ENCODE measurements around the gene BHLHA15. TPM values are rescaled to one million over a fixed set of nuclear protein-coding genes. Genes with fewer than 3 reads are reported as not detected.

The BHLHA15 gene
- total RNA-seq, 2 donors from 2014 or later = 247 to 584 TPM

DNA sequence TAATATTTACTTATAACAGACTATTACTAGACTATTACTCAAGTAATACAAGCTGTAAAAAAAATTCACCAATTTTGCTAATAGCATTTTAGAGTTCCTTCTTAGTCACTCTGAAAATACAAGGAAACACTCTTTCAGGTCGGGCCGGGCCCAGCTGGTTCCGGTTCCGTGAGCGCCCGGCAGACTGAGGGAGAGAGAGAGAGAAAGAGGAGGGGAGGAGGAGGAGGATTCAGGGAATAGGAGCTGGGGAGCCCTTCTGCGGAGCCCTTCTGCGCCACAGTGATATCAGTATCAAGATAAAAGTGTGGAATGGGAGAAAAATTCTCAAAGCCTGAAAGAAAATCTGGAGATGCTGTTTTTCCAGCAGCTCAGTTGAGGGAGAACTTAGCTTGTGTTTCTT is 30.5 kb upstream of the BHLHA15 start:
- H3K36me3 ChIP-seq (replicated peaks in 1 of 2; ENCODE audit: insufficient read depth in 1 of 2, low read depth in 2 of 2) = no peaks in the 10 kb centered on the region
- peak overlapping the region in 3 of 4 donors; percentile 30 to 92 (median 44) for H3K27ac ChIP-seq
- ATAC-seq = no peak
- intact Hi-C loops (cut with DNase I) = no loop called here
- 32 to 42% methylated on average over 8 of the region's 8 CpGs for WGBS, 2 donors
- no peak for DNase-seq
- peaks cover 53% of the 10 kb centered on the region for H3K4me1 ChIP-seq
- no peak overlapping the region for H3K4me3 ChIP-seq
- no peak for TF ChIP-seq POLR2A (IDR thresholded peaks at IDR 0.05)
- TF ChIP-seq, protein P1, sequence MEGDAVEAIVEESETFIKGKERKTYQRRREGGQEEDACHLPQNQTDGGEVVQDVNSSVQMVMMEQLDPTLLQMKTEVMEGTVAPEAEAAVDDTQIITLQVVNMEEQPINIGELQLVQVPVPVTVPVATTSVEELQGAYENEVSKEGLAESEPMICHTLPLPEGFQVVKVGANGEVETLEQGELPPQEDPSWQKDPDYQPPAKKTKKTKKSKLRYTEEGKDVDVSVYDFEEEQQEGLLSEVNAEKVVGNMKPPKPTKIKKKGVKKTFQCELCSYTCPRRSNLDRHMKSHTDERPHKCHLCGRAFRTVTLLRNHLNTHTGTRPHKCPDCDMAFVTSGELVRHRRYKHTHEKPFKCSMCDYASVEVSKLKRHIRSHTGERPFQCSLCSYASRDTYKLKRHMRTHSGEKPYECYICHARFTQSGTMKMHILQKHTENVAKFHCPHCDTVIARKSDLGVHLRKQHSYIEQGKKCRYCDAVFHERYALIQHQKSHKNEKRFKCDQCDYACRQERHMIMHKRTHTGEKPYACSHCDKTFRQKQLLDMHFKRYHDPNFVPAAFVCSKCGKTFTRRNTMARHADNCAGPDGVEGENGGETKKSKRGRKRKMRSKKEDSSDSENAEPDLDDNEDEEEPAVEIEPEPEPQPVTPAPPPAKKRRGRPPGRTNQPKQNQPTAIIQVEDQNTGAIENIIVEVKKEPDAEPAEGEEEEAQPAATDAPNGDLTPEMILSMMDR (IDR thresholded peaks at IDR 0.05) = no peak
- no peaks in the 10 kb centered on the region for H3K9me3 ChIP-seq
- no peaks in the 10 kb centered on the region for H3K27me3 ChIP-seq

DNA sequence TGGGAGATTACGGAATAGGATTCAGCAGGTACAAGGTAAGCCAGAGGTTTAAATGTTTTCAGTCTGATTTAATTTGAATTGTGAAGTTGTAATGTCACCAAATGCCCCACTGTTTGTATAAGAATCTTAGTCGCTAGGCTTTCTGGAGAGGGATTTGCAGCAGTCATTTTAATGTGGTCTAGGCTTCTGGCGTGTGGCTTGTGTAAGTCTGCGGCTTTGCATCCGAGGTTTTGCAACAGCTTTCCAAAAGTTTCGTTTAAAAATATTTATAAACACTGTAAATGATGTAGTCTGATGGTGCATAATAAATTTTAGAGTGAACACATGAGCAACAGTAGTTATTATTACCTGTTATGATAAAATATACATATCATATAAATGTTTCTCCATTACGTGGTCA is 26.1 kb upstream of the BHLHA15 start:
- peaks cover 11% of the 10 kb centered on the region for H3K4me1 ChIP-seq
- intact Hi-C loops (cut with DNase I) = no loop called here
- H3K9me3 ChIP-seq = no peaks in the 10 kb centered on the region
- DNase-seq (no peak), ATAC-seq (no peak)
- H3K36me3 ChIP-seq (replicated peaks in 1 of 2; ENCODE audit: insufficient read depth in 1 of 2, low read depth in 2 of 2) = no peaks in the 10 kb centered on the region
- no peak for TF ChIP-seq POLR2A (IDR thresholded peaks at IDR 0.05)
- TF ChIP-seq, protein P1 (IDR thresholded peaks at IDR 0.05) = no peak
- H3K4me3 ChIP-seq = no peak overlapping the region
- H3K27ac ChIP-seq = no peak overlapping the region
- H3K27me3 ChIP-seq = no peaks in the 10 kb centered on the region
- 90 to 93% methylated on average over 7 of the region's 7 CpGs for WGBS, 2 donors

DNA sequence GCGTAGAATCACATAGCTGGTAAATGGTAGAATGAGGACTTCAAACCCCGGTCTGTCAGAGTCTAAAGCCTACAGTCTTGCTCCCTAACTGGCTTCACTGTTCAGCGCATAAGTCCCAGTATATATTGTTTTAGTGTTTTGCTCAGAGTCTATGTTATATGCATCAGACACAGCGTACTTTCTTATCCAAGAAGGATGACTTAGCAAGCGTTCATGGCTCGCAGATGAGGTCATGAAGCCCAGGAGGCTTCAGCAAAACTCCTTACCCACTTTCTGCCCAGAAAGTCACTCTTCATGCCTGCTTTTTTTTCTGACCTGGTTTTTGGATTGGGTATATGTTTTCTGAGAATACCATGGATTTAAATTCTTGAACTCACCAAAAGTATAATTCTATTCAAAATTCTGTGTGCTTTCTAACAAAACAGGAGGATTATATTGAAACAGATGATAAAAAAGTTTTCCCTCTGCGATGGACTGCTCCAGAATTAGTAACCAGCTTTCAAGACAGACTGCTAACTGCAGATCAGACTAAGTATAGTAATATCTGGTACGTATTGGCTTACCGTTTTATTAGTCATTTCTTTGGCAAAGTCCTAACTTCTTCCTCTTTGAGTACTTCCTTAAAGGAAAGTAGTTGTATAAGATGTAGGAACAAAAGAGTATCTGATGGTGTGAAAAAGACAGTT is 24.6 kb upstream of the BHLHA15 start:
- H3K27ac ChIP-seq = no peak overlapping the region
- intact Hi-C loops (cut with DNase I) = no loop called here
- peaks cover 2% of the 10 kb centered on the region in 2 donors for H3K36me3 ChIP-seq (replicated peaks in 1 of 2; ENCODE audit: insufficient read depth in 1 of 2, low read depth in 2 of 2)
- H3K4me3 ChIP-seq = no peak overlapping the region
- H3K4me1 ChIP-seq = peaks cover 1% of the 10 kb centered on the region
- ATAC-seq = no peak
- no peaks in the 10 kb centered on the region for H3K9me3 ChIP-seq
- no peaks in the 10 kb centered on the region for H3K27me3 ChIP-seq
- TF ChIP-seq, protein P1 (IDR thresholded peaks at IDR 0.05) = no peak
- no peak for TF ChIP-seq POLR2A (IDR thresholded peaks at IDR 0.05)
- DNase-seq = no peak
- 79 to 81% methylated on average over 9 of the region's 9 CpGs for WGBS, 2 donors

DNA sequence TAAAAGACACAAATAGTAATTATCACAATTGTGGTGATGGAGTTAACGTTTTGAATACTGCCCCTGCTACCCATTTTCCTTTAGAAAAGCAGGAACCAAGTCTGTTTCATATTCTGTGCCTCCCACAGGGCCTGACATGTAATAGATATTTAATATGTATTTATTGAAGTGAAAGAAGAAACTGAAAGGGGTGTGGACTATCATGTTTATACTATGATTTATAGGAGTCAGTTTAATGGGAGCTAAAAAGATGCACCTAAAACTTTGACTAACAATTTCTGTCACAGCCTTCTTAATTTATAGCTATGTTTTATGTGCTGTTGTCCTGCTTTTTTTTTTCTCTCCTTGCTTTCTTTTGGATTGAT is 24.1 kb upstream of the BHLHA15 start:
- ATAC-seq = no peak
- no peak overlapping the region for H3K4me3 ChIP-seq
- H3K27me3 ChIP-seq = no peaks in the 10 kb centered on the region
- no peak for DNase-seq
- 48 to 79% methylated on average over 1 of the region's 1 CpG for WGBS, 2 donors
- no peaks in the 10 kb centered on the region for H3K4me1 ChIP-seq
- no peak for TF ChIP-seq POLR2A (IDR thresholded peaks at IDR 0.05)
- TF ChIP-seq, protein P1 (IDR thresholded peaks at IDR 0.05) = no peak
- H3K36me3 ChIP-seq (replicated peaks in 1 of 2; ENCODE audit: insufficient read depth in 1 of 2, low read depth in 2 of 2) = peaks cover 6 to 7% of the 10 kb centered on the region in 2 donors
- intact Hi-C loops (cut with DNase I) = no loop called here
- H3K27ac ChIP-seq = no peak overlapping the region
- H3K9me3 ChIP-seq = no peaks in the 10 kb centered on the region

DNA sequence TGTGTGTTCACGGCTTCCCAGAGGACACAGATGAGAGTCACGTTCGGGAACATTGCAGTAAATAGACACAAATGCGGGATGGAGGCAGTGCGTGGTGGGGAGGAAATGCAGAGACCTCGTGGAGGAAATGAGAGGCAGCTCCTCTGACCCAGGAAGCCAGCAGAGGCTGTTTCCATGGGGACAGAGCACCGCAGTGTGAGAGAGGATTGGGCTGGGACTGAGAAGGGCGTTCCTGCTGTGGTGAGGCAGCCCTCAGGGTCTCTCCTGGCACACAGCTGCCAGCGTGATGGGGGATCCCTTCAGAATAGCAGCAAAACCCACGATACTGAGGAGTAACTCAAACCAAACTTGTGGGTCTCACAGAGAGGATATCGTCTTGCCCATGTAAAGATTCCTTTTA is 21.7 kb upstream of the BHLHA15 start:
- DNase-seq = no peak
- H3K9me3 ChIP-seq = no peaks in the 10 kb centered on the region
- H3K27me3 ChIP-seq = no peaks in the 10 kb centered on the region
- no peaks in the 10 kb centered on the region for H3K4me1 ChIP-seq
- H3K27ac ChIP-seq = no peak overlapping the region
- no peak for ATAC-seq
- TF ChIP-seq, protein P1 (IDR thresholded peaks at IDR 0.05) = no peak
- no peak for TF ChIP-seq POLR2A (IDR thresholded peaks at IDR 0.05)
- WGBS, 2 donors = 92 to 94% methylated on average over 10 to 11 of the region's 11 CpGs
- H3K36me3 ChIP-seq (replicated peaks in 1 of 2; ENCODE audit: insufficient read depth in 1 of 2, low read depth in 2 of 2) = peaks cover 8 to 12% of the 10 kb centered on the region in 2 donors
- H3K4me3 ChIP-seq = no peak overlapping the region
- intact Hi-C loops (cut with DNase I) = no loop called here

Data from body of pancreas (tissue), 4 donors.